Activated CD8-positive, alpha-beta memory T cell treated with anti-CD3 and anti-CD28 coated beads for 4 hours (primary cell): ENCODE data around the gene MAN1A1.
A peak's percentile ranks its signal among the peaks of the same experiment; 100 is the strongest.
"Not testable (repeated sequence)": the region's sequence is repeated elsewhere in the genome, so short reads cannot be mapped to it uniquely, and the experiment has no call there.

Experiments
- DNase-seq, 2 donors: peaks; one replicate each; pipeline ENCODE4 v3.0.0-alpha.2; 2020; ENCODE audit warnings: low read depth in 2 of 2

The MAN1A1 gene

GRCh38 chr6:119171088-119171841 lies 178.3 kb downstream of the MAN1A1 start:
- DNase-seq = no peak

- DNase-seq = no peak
Measured at GRCh38 chr6:119170447-119171087, 179.0 kb downstream of the MAN1A1 start.

- DNase-seq = no peak
Measured at GRCh38 chr6:119170103-119170446, 179.5 kb downstream of the MAN1A1 start.

GRCh38 chr6:119169355-119169754 lies 180.2 kb downstream of the MAN1A1 start:
- not testable (repeated sequence) for DNase-seq

GRCh38 chr6:119166024-119166784 lies 183.4 kb downstream of the MAN1A1 start:
- DNase-seq = no peak

GRCh38 chr6:119163006-119163405 lies 186.6 kb downstream of the MAN1A1 start:
- DNase-seq = no peak

GRCh38 chr6:119162134-119162775 lies 187.3 kb downstream of the MAN1A1 start:
- DNase-seq = no peak

- no peak for DNase-seq
Measured at GRCh38 chr6:119161438-119161837, 188.1 kb downstream of the MAN1A1 start.

- DNase-seq = no peak
Measured at GRCh38 chr6:119160911-119161310, 188.7 kb downstream of the MAN1A1 start.

GRCh38 chr6:119158057-119158848 lies 191.3 kb downstream of the MAN1A1 start:
- no peak for DNase-seq

GRCh38 chr6:119157506-119157815 lies 192.1 kb downstream of the MAN1A1 start:
- no peak for DNase-seq

- DNase-seq = no peak
Measured at GRCh38 chr6:119156757-119157505, 192.6 kb downstream of the MAN1A1 start.

- not testable (repeated sequence) for DNase-seq
Measured at GRCh38 chr6:119156082-119156481, 193.5 kb downstream of the MAN1A1 start.

GRCh38 chr6:119152187-119152586 lies 197.4 kb downstream of the MAN1A1 start:
- DNase-seq = no peak

GRCh38 chr6:119148825-119149525 lies 200.6 kb downstream of the MAN1A1 start:
- no peak for DNase-seq

GRCh38 chr6:119148098-119148824 lies 201.3 kb downstream of the MAN1A1 start:
- no peak for DNase-seq

GRCh38 chr6:119147101-119148053 lies 202.2 kb downstream of the MAN1A1 start:
- peak; percentile 3 to 16 for DNase-seq

- no peak for DNase-seq
Measured at GRCh38 chr6:119145111-119145510, 204.4 kb downstream of the MAN1A1 start.
